NCI-H345 treated with DMSO at 0.1 percent for 48 hours (cell line): Measurements from ENCODE around the gene SCAMP1.

Experiments used
- DNase-seq: peaks from one replicate; lab custom pipeline; 2025; ENCODE audit not compliant: unreplicated experiment; lab: John Stamatoyannopoulos, UW

The SCAMP1 gene

DNA sequence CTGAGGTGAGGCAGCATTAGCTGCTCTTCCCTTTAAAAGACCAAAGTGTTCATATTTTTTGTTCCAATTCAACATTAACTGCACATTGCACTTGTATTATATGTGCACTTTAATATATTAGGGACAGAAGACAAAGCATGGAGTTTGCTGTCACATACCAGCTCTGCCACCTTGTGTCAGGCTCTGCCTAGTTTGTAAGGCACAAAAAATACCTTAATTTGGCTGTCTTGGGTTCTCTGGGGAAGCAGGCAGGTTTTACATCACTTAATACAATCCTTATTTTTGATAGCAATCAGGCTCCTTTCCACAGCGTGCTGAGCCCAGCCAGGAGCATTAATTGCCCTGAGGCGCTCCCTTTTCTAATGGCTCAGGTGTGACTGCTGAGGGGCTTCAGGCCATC, 131.8 kb downstream of the SCAMP1 start:
- DNase-seq: no peak

- no peak for DNase-seq
Observed at GRCh38 chr5:78492650-78493049, 132.2 kb downstream of the SCAMP1 start.

DNA sequence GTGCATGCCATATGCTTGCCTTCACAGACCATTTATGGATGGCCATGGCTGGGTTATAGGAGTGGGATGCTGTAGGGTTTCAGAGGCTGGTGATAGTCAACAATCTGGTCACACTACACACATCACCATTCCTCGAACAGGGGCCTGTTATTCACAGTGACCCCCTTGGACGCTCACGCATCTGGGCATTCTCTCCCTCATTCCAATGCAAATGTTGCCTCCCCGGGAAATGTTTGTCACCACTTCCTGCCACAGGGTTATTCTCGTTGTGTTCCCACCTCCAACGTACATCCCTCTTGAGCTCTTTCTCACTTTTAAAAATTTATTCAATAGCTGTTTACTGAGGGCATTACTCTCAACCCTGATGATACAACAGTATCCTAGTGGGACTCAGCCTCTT, 135.4 kb downstream of the SCAMP1 start:
- DNase-seq: no peak

GRCh38 chr5:78496373-78496772, 136.0 kb downstream of the SCAMP1 start:
- DNase-seq: no peak

DNA sequence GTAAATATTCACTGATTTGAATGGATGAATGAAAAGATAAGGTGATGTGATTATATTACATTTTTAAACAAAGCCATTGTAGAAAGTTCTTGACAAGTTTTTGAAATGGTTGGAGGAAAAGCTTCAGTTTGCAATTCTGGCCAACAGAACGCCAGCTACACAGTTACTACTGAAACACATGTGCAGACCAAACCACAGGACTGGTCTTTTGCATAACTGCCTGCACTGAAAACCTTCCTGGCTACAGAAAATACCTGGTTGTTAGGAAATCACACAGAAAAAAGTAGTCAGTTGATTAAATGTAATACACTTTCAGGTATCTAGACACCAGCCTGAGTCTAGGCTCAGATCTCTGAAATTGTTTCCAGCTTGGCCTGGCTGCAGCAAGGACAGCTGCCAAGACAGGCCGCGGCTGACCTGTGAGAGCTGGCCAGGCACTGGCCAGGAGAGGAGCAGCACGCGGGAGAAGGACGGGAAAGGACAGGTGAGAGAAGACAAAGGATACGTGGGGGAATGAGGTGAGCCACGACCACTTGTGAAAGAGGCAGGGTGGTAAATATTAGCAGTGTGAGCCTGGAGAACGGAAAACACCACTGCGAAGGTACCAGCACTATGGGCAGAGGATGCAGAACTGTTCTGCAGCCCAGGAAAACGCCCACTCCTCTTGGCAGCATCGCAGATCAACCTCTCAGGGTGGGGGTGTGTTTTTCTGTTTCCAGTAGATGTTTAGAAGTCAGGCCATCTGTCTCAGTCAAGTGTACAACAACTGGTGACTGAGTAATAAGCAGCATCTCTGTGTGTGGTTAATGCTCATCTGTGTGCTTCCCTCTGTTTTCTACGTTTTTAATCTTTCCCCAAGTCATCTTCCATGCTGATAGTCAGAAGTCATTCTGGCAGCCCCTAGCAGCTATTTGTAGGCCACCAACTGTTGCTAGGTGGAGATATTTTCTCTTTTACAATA, 137.4 kb downstream of the SCAMP1 start:
- DNase-seq: no peak

DNA sequence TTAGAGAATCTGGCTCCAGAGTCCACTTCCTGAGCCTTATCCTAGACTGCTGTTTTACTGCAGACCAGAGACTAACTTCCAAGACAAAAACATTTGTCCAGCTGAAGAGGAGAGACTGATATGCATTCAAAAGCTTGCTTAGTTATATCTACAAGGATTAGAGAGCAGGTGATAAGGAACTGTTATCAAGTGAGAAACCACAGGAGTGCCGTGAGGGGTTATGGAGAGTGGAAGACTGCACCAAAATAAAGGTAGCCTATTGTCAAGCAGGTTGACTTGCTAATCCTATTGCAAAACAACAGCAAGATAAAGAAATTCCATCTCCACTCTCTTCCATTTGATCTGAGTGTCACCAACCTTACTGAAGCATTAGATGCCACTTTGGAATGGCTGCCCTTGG, 139.1 kb downstream of the SCAMP1 start:
- no peak for DNase-seq

DNA sequence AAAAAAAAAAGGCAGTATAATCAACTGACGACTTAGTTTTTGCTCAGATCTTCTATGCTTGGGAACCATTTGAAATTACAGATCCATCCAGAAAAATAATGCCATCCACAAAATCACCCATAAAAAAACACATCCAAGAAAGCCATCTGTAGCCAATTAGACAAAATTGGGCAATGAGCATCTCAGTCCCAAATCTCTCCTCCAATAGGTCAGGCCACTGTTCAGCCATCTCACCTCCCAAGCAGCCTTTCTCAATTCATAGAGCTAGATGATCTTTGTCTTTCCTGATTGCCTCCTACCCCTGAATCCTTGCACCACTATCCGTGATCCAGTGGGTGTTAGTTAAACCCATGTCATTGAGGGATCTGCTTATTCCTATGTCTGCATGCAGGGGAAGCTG, 139.6 kb downstream of the SCAMP1 start:
- no peak for DNase-seq

- DNase-seq: no peak
Observed at GRCh38 chr5:78500871-78501270, 140.5 kb downstream of the SCAMP1 start.

GRCh38 chr5:78501411-78502352, 141.3 kb downstream of the SCAMP1 start:
- DNase-seq: no peak

GRCh38 chr5:78503958-78504653, 143.7 kb downstream of the SCAMP1 start:
- no peak for DNase-seq

- no peak for DNase-seq
Observed at GRCh38 chr5:78504704-78505677, 144.6 kb downstream of the SCAMP1 start.

DNA sequence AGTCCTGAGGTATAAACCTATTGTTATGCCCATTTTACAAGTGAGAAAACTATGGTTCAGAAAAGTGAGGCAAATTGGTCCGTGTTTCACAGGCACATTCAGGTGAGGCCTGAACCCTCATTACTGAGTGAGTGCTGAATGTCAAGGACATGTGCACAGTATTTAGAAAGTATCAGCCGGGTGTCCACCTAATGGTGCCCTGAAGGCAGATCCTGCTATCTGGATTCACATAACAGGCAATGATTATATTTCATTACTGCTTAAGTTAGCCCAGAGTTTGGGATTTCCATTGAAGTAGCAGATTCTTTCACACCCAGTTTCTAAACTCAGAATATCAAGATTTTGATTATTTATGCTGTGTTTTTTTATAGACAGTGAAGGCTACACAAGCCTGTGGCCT, 145.4 kb downstream of the SCAMP1 start:
- no peak for DNase-seq

DNA sequence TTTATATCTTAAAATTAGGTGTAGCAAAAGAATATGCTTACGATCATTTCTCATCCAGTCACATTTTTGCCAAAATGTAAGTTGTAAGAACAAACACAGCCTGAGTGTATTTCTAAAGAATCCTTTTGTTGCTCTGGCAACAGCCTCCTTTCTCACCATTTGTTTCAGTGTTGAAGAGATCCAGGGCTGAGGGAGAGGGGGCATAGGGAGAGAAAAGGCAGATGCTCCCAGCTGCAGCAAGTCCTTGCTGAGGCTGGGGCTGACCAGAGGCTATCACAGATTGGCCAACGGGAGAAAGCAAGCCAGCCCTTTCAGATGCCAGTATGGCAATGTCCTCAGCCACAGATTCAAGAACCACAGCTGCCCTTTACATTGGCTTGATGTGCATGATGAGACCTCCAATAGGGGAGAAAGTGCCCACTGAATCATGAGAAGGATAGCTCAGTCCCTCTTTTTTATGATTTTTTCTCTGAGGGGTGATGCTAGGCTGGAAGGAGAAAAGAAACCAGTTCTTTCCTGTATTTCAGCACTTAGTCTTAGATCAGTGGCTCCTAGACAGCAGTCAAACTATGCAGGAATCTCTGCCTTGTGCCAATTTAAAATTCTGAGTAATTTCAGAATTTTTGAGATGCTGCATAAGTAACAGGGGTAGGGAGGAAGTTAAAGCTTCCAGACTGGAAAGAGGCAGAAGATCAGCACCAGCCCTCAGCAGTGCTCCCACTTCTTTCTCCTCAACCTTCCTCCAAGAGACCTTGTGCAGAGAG, 146.0 kb downstream of the SCAMP1 start:
- DNase-seq: no peak

GRCh38 chr5:78507531-78507930, 147.1 kb downstream of the SCAMP1 start:
- DNase-seq: no peak

DNA sequence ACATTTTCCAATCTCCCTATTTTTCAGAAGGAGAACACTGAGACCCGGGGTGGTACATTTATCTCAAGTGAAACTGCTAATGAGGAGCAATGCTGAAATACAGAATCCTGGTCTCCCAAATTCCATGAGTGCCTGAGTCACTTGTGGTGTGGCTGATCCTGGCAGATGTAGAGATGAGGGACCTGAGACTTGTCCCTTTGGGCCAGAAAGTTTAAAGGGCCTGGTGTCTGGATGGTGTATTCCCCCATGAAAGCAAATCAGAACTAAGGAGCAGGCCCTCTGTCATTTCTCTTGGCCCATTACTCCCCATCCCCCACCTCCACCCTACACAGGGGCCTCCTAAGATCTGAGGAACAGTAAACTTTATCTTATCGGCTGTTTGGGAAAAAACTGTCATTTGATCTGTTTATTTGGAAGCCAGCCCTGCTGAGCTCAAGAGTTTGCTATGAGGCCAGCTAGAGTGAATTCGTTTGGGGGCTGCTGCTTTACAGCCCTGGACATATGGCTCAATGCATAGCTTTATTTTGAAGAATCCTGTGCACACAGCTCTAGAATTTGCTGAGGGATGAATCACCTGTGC, 147.9 kb downstream of the SCAMP1 start:
- no peak for DNase-seq

DNA sequence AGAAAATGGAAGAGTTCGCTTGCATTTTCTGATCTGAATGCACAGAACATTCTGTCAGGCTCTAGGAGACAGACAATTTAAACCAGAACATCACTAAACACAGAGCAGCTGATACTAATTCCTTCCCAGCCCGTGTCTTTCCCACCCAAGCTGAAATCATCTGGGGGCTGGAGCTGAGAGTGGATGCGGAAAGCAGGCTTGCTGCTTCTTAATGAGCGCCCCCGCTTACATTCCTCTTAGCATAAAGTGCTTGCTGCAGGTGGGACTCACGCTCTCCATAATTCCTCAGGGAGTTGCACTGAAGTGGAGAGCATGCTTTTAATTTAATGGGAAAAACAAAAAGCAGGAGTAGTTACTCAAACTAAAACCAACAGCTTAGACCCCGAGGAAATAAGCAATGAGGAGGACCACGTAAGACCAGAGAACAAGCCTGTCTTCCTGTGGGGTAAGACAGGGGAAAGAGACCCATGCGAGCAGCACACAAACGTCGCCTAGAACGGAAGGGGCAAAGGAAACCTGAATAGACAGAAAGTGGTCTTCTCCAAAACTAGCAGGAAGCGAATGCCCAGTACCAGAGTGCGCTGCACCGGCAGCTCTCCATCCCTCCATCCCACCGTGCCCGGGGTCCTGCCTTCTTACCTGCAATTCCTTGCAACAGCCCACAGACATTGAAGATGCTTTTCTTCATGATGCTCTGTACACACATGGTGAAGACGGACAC, 148.9 kb downstream of the SCAMP1 start:
- no peak for DNase-seq

GRCh38 chr5:78509884-78510769, 149.7 kb downstream of the SCAMP1 start:
- no peak for DNase-seq
